BJ (cell line): ENCODE results near the gene INSIG1. TPM values are rescaled to one million over a fixed set of nuclear protein-coding genes. Genes with fewer than 3 reads are reported as not detected.

Source experiments
- CTCF ChIA-PET: fragments of 350-600 bp; formaldehyde crosslinking; extraction: SDS; loops from one replicate; lab custom pipeline; 2021; ENCODE audit warnings: antibody characterized with exemption, inconsistent platforms; lab: Yijun Ruan, JAX
- POLR2A ChIA-PET: fragments of 300-600 bp; sonication (Branson Sonifier 250); formaldehyde crosslinking; extraction: SDS; loops from one replicate; lab custom pipeline; 2021; ENCODE audit warnings: antibody characterized with exemption; lab: Charles Lee
- DNase-seq: peaks from one replicate; pipeline ENCODE4 v3.0.0-alpha.2; 2011; ENCODE audit warnings: low read depth
- H3K27me3 ChIP-seq: 2 replicates; pipeline ENCODE4 v1.6.0; 2011; ENCODE audit warnings: low read length; ENCODE audit not compliant: control insufficient read depth, insufficient read depth
- H3K36me3 ChIP-seq: 2 replicates; pipeline ENCODE4 v1.5.1; 2011; ENCODE audit warnings: low read length; ENCODE audit not compliant: control insufficient read depth, insufficient read depth
- H3K4me3 ChIP-seq: 2 replicates; pipeline ENCODE4 v1.5.1; 2011; ENCODE audit warnings: low read depth, mild to moderate bottlenecking, control low read depth, low read length
- polyA plus RNA-seq: library from polyadenylated mRNA; depleted of rRNA; stranded (reverse); fragments of >200 nt; gene quantifications from 2 replicates; pipeline ENCODE4 v1.2.3, GENCODE V29; 2011
- TF ChIP-seq, protein P1 (sequence below): IDR thresholded peaks from 2 replicates; pipeline ENCODE4 v1.5.1; 2011; ENCODE audit warnings: low read depth, mild to moderate bottlenecking, control low read depth, inconsistent platforms, low read length, moderate library complexity; ENCODE audit not compliant: insufficient read depth

The INSIG1 gene
- polyA plus RNA-seq, 1 experiment = 11.0 TPM

DNA sequence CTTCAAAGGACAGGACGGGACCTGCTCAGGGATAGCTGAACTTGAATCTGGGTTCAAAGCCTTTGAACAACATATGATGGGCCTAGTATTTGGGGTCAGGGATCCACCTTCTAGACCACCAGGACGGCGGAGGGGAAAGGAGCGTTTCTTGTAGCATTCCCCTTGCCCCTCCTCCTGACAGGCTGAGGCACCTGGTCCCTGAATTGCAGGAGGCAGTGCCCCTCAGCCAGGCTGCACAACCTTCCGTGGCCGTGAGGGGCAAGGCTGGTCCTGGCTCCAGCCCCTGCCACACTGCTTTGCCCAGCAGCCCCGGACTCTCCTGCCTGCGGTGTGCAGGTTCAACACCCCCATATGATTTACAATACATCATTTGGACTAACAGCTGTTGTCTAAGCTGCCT, 58.1 kb downstream of the INSIG1 start:
- TF ChIP-seq, protein P1, sequence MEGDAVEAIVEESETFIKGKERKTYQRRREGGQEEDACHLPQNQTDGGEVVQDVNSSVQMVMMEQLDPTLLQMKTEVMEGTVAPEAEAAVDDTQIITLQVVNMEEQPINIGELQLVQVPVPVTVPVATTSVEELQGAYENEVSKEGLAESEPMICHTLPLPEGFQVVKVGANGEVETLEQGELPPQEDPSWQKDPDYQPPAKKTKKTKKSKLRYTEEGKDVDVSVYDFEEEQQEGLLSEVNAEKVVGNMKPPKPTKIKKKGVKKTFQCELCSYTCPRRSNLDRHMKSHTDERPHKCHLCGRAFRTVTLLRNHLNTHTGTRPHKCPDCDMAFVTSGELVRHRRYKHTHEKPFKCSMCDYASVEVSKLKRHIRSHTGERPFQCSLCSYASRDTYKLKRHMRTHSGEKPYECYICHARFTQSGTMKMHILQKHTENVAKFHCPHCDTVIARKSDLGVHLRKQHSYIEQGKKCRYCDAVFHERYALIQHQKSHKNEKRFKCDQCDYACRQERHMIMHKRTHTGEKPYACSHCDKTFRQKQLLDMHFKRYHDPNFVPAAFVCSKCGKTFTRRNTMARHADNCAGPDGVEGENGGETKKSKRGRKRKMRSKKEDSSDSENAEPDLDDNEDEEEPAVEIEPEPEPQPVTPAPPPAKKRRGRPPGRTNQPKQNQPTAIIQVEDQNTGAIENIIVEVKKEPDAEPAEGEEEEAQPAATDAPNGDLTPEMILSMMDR = no peak
- no peak for DNase-seq
- H3K4me3 ChIP-seq = no peak overlapping the region
- peaks cover 9% of the 10 kb centered on the region for H3K27me3 ChIP-seq
- POLR2A ChIA-PET = no interaction called here
- H3K36me3 ChIP-seq = no peaks in the 10 kb centered on the region
- CTCF ChIA-PET = interaction anchor here (1.6 to 2.9 kb wide), 2 partner anchors 11 to 428 kb away, joined by 6 to 15 read pairs; no protein-coding TSS in a partner anchor

DNA sequence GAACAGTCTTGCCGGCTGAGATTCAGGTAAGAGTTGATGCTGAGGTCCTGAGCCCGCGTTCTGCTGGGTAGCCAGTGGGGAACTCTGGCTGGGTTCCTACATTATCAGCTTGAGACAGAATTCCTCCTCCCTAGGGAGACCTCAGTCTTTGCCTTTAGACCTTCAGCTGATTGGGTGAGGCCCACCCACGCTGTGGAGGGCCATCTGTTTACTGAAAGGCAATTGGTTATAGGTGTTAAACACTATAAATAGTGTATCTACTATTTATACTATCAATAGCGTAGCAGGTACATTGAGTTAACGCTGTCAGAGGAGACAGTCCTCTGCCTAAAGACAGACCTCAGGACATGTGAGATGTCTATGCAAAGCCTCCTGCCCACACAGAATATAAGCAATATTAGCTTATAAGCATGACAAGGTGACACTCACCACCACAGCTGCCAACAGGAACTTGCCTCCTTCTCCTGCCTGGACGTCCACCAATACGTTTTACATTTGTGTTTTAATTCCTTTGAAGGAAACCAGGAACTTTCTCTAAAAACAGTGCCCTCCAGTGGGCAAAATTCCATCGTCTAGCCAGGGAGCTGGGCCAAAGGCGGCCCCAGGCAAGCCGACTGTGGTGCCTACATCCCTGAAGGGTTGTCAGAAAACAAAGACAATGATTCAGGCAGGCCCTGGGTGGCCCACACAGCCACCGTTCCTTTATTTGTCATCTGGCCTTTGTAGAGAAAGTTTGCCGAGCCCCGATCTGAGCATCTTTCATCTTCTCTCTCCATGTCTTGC, 58.8 kb downstream of the INSIG1 start:
- H3K27me3 ChIP-seq = peaks cover 9% of the 10 kb centered on the region
- POLR2A ChIA-PET = no interaction called here
- CTCF ChIA-PET = interaction anchor here (1.1 to 2.9 kb wide), 4 partner anchors 11 to 442 kb away, joined by 3 to 15 read pairs (median 4); no protein-coding TSS in a partner anchor
- TF ChIP-seq, protein P1 = peak; percentile 30
- DNase-seq = no peak
- no peak overlapping the region for H3K4me3 ChIP-seq
- no peaks in the 10 kb centered on the region for H3K36me3 ChIP-seq

DNA sequence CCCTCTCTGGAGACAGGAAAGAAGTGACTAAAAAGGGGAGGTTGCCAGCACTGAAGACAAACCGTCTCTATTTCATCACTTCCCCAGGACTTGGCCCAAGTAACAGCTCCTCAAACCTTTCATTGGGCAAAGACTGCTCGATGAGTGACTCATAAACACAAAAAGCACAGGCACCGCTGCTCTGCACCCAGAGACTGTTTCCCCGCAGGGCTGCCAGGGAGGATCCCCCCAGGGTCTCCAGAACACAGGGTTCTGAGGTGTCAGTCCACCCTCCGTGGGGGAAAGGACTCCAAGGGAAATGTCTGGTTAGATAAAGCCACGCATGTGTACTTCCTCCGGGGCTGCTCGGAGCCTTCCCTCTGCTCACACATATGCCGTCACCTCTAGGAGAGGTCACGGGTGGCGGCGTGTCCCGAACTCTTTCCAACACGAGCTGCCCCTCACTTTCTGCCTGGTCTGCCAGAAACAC, 59.9 kb downstream of the INSIG1 start:
- H3K4me3 ChIP-seq = no peak overlapping the region
- TF ChIP-seq, protein P1 = no peak
- no peaks in the 10 kb centered on the region for H3K36me3 ChIP-seq
- CTCF ChIA-PET = interaction anchor here (0.6 to 2.9 kb wide), 6 partner anchors 11 to 430 kb away, joined by 3 to 15 read pairs (median 4); no protein-coding TSS in a partner anchor
- DNase-seq = no peak
- POLR2A ChIA-PET = no interaction called here
- H3K27me3 ChIP-seq = peaks cover 9% of the 10 kb centered on the region

DNA sequence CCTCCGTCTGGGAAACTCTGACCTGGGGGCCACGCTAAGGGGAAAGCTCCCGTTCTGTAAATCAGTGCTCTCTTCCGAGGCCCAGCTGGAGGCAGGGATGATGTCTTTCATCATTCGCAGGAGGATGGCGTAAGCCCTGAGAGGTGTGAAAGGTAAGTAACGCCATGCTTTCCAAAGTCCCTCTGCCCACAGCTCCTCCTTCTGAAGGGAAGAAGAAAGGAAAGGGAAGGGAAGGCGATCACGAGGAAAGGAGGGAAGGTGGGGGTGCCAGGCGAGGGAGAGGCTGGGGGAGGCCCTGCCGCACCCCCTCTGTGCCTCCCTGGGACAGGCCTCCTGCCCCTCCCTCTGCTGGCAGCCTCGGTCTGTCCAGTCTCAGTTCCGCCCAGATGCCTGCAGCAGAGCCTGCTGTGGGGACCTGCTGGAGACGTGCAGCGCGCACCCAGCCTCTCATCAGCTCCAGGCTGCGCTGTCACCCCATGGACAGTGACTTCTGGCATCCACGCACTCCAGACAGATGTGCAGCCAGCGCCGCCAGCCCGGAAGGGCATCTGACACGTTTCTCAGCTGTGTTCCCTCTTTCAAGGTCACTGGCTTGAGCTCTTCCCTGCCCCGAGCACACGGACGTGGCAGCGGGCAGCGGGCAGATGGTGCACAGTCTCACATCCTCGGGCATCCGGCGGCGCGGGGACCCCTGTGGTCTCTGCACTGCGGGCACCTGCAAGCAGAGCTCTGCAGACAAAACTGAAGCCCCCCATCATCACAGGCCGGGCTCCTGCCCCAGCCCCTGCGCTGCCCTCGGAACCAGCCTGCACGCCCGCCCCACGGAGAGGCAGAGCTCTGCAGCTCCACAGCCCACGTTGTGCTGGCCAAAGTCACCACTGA, 60.6 kb downstream of the INSIG1 start:
- H3K27me3 ChIP-seq = peaks cover 9% of the 10 kb centered on the region
- ChIA-PET POLR2A (no interaction called here), CTCF (interaction anchor here (0.9 to 2.9 kb wide), 4 partner anchors 11 to 431 kb away, joined by 3 to 15 read pairs (median 5); no protein-coding TSS in a partner anchor)
- H3K4me3 ChIP-seq = no peak overlapping the region
- DNase-seq = no peak
- no peaks in the 10 kb centered on the region for H3K36me3 ChIP-seq
- TF ChIP-seq, protein P1 = no peak
